Measurements from ENCODE around the gene MCEMP1. TPM values are rescaled to one million over a fixed set of nuclear protein-coding genes. Genes with fewer than 3 reads are reported as not detected.

The MCEMP1 gene
- total and polyA plus RNA-seq, 7 donors = 0.18 to 0.54 (median 0.28) TPM; not detected in 1

DNA sequence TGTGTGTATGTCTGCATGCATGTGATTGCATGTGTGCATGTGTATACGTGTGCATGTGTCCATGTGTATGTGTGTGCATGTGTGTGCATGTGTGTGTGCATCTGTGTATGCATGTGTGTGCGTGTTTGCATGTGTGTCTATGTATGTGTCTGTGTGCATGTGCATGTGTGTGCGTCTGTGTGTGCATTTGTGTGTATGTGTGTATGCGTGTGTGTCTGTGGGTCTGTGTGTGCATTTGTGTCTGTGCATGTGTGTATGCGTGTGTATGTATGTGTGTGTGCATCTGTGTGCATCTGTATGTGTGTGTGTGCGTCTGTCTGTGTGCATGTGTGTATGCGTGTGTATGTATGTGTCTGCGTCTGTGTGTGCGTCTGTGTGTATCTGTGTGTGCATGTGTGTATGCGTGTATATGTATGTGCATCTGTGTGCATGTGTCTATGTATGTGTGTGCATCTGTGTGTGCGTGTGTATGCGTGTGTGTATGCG, 37.0 kb upstream of the MCEMP1 start:
- Histone ChIP-seq H3K27me3 (ENCODE audit: insufficient read depth in 3 of 3, low read length in 2 of 3) (peaks cover 0 to 36% (median 10%) of the 10 kb centered on the region in 3 donors), H3K4me1 (no peaks in the 10 kb centered on the region), H3K4me3 (no peak overlapping the region), H3K27ac (no peak overlapping the region), H3K9me3 (no peaks in the 10 kb centered on the region), H3K36me3 (ENCODE audit: insufficient read depth in 1 of 2, low read depth in 1 of 2) (no peaks in the 10 kb centered on the region)
- WGBS, 3 donors = 95 to 96% (median 95%) methylated on average over 13 of the region's 13 CpGs
- ATAC-seq (no peak), DNase-seq (no peak)
- TF ChIP-seq, protein P1, sequence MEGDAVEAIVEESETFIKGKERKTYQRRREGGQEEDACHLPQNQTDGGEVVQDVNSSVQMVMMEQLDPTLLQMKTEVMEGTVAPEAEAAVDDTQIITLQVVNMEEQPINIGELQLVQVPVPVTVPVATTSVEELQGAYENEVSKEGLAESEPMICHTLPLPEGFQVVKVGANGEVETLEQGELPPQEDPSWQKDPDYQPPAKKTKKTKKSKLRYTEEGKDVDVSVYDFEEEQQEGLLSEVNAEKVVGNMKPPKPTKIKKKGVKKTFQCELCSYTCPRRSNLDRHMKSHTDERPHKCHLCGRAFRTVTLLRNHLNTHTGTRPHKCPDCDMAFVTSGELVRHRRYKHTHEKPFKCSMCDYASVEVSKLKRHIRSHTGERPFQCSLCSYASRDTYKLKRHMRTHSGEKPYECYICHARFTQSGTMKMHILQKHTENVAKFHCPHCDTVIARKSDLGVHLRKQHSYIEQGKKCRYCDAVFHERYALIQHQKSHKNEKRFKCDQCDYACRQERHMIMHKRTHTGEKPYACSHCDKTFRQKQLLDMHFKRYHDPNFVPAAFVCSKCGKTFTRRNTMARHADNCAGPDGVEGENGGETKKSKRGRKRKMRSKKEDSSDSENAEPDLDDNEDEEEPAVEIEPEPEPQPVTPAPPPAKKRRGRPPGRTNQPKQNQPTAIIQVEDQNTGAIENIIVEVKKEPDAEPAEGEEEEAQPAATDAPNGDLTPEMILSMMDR (IDR thresholded peaks at IDR 0.05) = no peak
- intact Hi-C loops (cut with DNase I) = no loop called here

DNA sequence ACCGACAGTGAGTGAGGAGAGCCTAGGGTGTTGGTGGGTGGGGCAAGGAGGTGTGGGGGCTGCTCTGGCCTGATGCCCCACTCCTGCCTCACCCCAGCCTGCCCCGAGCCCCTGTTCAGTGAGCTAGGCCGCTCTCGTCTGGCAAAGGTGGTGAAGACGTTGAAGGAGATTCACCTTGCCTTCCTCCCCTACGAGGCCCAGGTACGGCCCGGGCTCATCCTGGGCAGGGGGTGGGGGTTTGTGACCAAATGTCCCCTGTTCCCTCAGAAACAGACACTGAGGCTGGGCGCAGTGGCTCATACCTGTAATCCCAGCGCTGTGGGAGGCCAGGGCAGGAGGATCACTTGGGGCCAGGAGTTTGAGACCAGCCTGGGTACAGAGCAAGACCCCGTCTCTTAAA, 36.1 kb upstream of the MCEMP1 start:
- no peaks in the 10 kb centered on the region for H3K36me3 ChIP-seq (ENCODE audit: insufficient read depth in 1 of 2, low read depth in 1 of 2)
- peaks cover 0 to 36% (median 8%) of the 10 kb centered on the region in 3 donors for H3K27me3 ChIP-seq (ENCODE audit: insufficient read depth in 3 of 3, low read length in 2 of 3)
- no peaks in the 10 kb centered on the region for H3K4me1 ChIP-seq
- intact Hi-C loops (cut with DNase I) = no loop called here
- 87 to 93% (median 89%) methylated on average over 10 to 11 of the region's 11 CpGs for WGBS, 3 donors
- H3K4me3 ChIP-seq = no peak overlapping the region
- no peak for ATAC-seq
- TF ChIP-seq, protein P1 (IDR thresholded peaks at IDR 0.05) = no peak
- no peak overlapping the region for H3K27ac ChIP-seq
- H3K9me3 ChIP-seq = no peaks in the 10 kb centered on the region
- no peak for DNase-seq

DNA sequence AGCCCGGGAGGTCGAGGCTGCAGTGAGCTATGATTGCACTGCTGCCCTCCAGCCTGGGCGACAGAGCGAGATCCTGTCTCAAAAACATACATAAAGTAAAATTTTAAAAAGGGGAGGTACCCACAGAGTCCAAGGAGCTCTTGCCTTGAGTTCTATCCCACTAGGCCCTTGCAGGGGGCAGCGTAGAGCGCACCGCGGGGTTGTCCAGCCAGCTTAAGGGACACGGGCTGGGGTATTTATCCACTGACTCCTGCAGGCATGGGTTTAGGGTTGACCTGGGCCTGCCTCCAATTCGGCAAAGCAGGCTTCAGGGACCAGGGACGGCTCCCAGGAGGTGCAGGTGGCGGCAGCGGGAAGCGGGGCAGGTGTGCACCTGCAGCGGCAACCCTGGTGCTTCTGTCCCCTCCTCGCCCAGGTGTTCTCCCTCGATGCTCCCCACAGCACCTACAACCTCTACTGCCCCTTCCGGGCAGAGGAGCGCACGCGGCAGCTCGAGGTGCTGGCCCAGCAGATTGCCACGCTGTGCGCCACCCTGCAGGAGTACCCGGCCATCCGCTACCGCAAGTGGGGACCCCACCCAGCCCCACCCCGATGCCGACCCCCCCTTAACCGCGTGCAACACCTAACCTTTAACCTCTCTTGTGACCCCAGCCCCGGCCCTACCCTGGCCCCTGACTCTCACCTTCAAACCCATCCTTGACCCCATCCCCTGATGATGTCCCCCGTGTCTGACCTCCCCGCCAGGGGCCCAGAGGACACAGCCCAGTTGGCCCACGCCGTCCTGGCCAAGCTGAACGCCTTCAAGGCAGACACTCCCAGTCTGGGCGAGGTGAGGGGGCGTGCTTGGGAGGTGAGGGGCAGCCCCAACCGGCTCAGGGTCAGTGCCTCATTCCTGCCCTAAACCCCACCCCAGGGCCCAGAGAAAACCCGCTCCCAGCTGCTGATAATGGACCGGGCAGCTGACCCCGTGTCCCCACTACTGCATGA, 35.3 kb upstream of the MCEMP1 start:
- no peaks in the 10 kb centered on the region for H3K4me1 ChIP-seq
- ATAC-seq = no peak
- H3K27ac ChIP-seq = no peak overlapping the region
- DNase-seq = no peak
- WGBS, 3 donors = 78 to 80% (median 80%) methylated on average over 38 to 43 of the region's 43 CpGs
- intact Hi-C loops (cut with DNase I) = no loop called here
- peaks cover 0 to 30% (median 3%) of the 10 kb centered on the region in 3 donors for H3K27me3 ChIP-seq (ENCODE audit: insufficient read depth in 3 of 3, low read length in 2 of 3)
- TF ChIP-seq, protein P1 (IDR thresholded peaks at IDR 0.05) = no peak
- H3K9me3 ChIP-seq = no peaks in the 10 kb centered on the region
- no peaks in the 10 kb centered on the region for H3K36me3 ChIP-seq (ENCODE audit: insufficient read depth in 1 of 2, low read depth in 1 of 2)
- H3K4me3 ChIP-seq = no peak overlapping the region

DNA sequence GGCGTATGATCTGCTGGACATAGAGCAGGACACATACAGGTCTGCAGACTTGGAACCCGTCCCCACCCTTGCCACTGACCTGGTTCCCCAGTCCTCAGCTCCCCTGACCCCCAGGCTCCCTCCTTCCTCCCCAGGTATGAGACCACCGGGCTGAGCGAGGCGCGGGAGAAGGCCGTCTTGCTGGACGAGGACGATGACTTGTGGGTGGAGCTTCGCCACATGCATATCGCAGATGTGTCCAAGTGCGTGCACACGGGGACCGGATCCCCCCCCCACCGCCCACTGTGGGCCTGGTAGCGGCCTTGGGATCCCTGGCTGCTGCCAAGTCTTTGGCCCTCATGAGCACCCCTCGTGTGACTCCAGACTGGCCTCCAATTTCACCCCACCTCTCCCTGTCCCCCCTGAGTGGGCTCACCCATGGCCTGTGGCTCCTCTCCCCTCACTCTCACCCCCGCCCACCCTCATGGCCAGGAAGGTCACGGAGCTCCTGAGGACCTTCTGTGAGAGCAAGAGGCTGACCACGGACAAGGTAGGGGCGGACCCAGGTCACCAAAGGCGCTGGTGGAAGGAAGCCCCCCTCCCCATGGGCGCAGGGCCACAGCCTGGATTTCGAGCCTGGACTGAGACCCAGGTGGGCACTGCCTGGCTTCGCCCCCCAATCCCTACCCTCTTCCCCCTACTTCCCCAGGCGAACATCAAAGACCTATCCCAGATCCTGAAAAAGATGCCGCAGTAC, 34.4 kb upstream of the MCEMP1 start:
- Histone ChIP-seq H3K4me1 (no peaks in the 10 kb centered on the region), H3K27ac (no peak overlapping the region), H3K4me3 (no peak overlapping the region), H3K9me3 (no peaks in the 10 kb centered on the region), H3K27me3 (ENCODE audit: insufficient read depth in 3 of 3, low read length in 2 of 3) (peaks cover 0 to 22% (median 3%) of the 10 kb centered on the region in 3 donors), H3K36me3 (ENCODE audit: insufficient read depth in 1 of 2, low read depth in 1 of 2) (no peaks in the 10 kb centered on the region)
- ATAC-seq (no peak), DNase-seq (no peak)
- 81 to 84% (median 82%) methylated on average over 22 to 27 of the region's 27 CpGs for WGBS, 3 donors
- intact Hi-C loops (cut with DNase I) = no loop called here
- TF ChIP-seq, protein P1 (IDR thresholded peaks at IDR 0.05) = no peak

Data from psoas muscle (tissue), 8 donors.